H1 (cell line): ENCODE data around the gene DNAL4. TPM values are rescaled to one million over a fixed set of nuclear protein-coding genes. Genes with fewer than 3 reads are reported as not detected.

Source experiments
- CTCF ChIA-PET: fragments of 300-600 bp; sonication (Branson Sonifier 250); formaldehyde crosslinking; loops from one replicate; lab custom pipeline; 2021; ENCODE audit not compliant: partially characterized antibody; lab: Charles Lee
- POLR2A ChIA-PET: fragments of 300-600 bp; sonication (Branson Sonifier 250); formaldehyde crosslinking; loops from one replicate; lab custom pipeline; 2021; ENCODE audit warnings: inconsistent platforms; ENCODE audit not compliant: partially characterized antibody; lab: Charles Lee
- DNase-seq, 2 experiments: peaks; one replicate each; pipeline versions ENCODE4 v3.0.0 to v3.0.0-alpha.2; 2010 to 2022; ENCODE audit warnings: low spot score in 2 of 2, low read depth in 1 of 2, mixed read lengths in 1 of 2
- FAIRE-seq: peaks from 2 replicates; lab custom pipeline; 2011; peaks lifted over from hg19 to GRCh38; lab: Jason Lieb, UNC
- H2AFZ ChIP-seq: 2 replicates; pipeline ENCODE4 v1.8.1; 2012; ENCODE audit warnings: low read length, inconsistent platforms
- H2AK5ac ChIP-seq: 2 replicates; pipeline ENCODE4 v1.6.1; 2013; ENCODE audit warnings: low read depth, low read length
- H2BK120ac ChIP-seq: replicated peaks from 2 replicates; pipeline ENCODE3; 2013; ENCODE audit warnings: low read depth, low read length, inconsistent platforms
- H2BK12ac ChIP-seq: 2 replicates; pipeline ENCODE4 v1.6.1; 2013; ENCODE audit warnings: low read depth, low read length
- H2BK15ac ChIP-seq: 2 replicates; pipeline ENCODE4 v1.6.1; 2013; ENCODE audit warnings: low read length
- H2BK20ac ChIP-seq: 2 replicates; pipeline ENCODE4 v1.6.1; 2013; ENCODE audit warnings: low read length
- H2BK5ac ChIP-seq: 2 replicates; pipeline ENCODE4 v1.6.1; 2013; ENCODE audit warnings: low read depth, low read length
- H3K14ac ChIP-seq: 2 replicates; pipeline ENCODE4 v1.6.1; 2013; ENCODE audit warnings: inconsistent platforms; ENCODE audit not compliant: insufficient read length
- H3K18ac ChIP-seq: 2 replicates; pipeline ENCODE4 v1.6.1; 2013; ENCODE audit warnings: low read length; ENCODE audit errors: extremely low read depth
- H3K23ac ChIP-seq: 2 replicates; pipeline ENCODE4 v1.6.1; 2013; ENCODE audit warnings: inconsistent platforms; ENCODE audit not compliant: insufficient read length
- H3K23me2 ChIP-seq: 2 replicates; pipeline ENCODE4 v1.6.1; 2013; ENCODE audit warnings: low read depth, low read length
- H3K27ac ChIP-seq: 2 replicates; pipeline ENCODE4 v1.6.1; 2011; ENCODE audit warnings: low read depth, low read length, inconsistent platforms
- H3K27me3 ChIP-seq, 4 experiments: replicated peaks in 1 of 4; 1 replicate in 1 of 4; 2 replicates in 3 of 4; pipeline versions ENCODE4 v1.6.1 to v1.8.1; 2011 to 2013; ENCODE audit warnings: low read length in 3 of 4, mild to moderate bottlenecking in 3 of 4, inconsistent platforms in 2 of 4, mixed read lengths in 2 of 4, moderate library complexity in 1 of 4; ENCODE audit not compliant: control insufficient read depth in 3 of 4, insufficient read depth in 3 of 4; ENCODE audit errors: extremely low read depth in 1 of 4
- H3K36me3 ChIP-seq, 4 experiments: 2 replicates each; pipeline versions ENCODE4 v1.6.1 to v1.8.1; 2011 to 2013; ENCODE audit warnings: mild to moderate bottlenecking in 4 of 4, low read length in 3 of 4, moderate library complexity in 2 of 4, control low read depth in 1 of 4, inconsistent platforms in 1 of 4; ENCODE audit not compliant: insufficient read depth in 4 of 4, control insufficient read depth in 2 of 4
- H3K4ac ChIP-seq: replicated peaks from 2 replicates; pipeline ENCODE3; 2013; ENCODE audit warnings: low read length, low read depth, mixed read lengths, inconsistent platforms; ENCODE audit not compliant: insufficient read length
- H3K4me1 ChIP-seq, 4 experiments: replicated peaks in 1 of 4; 1 replicate in 1 of 4; 2 replicates in 3 of 4; pipeline versions ENCODE4 v1.6.1 to v1.8.1; 2011 to 2013; ENCODE audit warnings: low read length in 3 of 4, inconsistent platforms in 2 of 4, mixed read lengths in 1 of 4; ENCODE audit not compliant: insufficient read depth in 4 of 4, control insufficient read depth in 3 of 4
- H3K4me2 ChIP-seq, 2 experiments: 2 replicates each; pipeline versions ENCODE4 v1.6.1 to v1.8.1; 2011 to 2013; ENCODE audit warnings: low read depth in 2 of 2, low read length in 2 of 2, control low read depth in 1 of 2, inconsistent platforms in 1 of 2, mild to moderate bottlenecking in 1 of 2; ENCODE audit not compliant: insufficient read depth in 1 of 2
- H3K4me3 ChIP-seq, 4 experiments: fragments of 200-600, 300-600 bp in 1 of 4; sonication (generic), shearing (Covaris generic), sonication (Bioruptor Twin) in 1 of 4; 2 replicates each; pipeline versions ENCODE4 v1.5.1 to v1.8.1; 2011 to 2016; ENCODE audit warnings: low read length in 4 of 4, low read depth in 3 of 4, control low read depth in 2 of 4, inconsistent platforms in 2 of 4, mild to moderate bottlenecking in 2 of 4, mixed read lengths in 1 of 4, moderate library complexity in 1 of 4; ENCODE audit not compliant: insufficient read depth in 2 of 4; ENCODE audit errors: extremely low read depth in 1 of 4
- H3K56ac ChIP-seq: replicated peaks from 2 replicates; pipeline ENCODE3; 2013; ENCODE audit warnings: low read depth, mild to moderate bottlenecking, mixed read lengths, low read length, inconsistent platforms; ENCODE audit not compliant: insufficient read length
- H3K79me1 ChIP-seq: 2 replicates; pipeline ENCODE4 v1.6.1; 2013; ENCODE audit warnings: low read depth, low read length, control low read depth
- H3K79me2 ChIP-seq, 2 experiments: 2 replicates each; pipeline versions ENCODE4 v1.6.1 to v1.8.1; 2012 to 2013; ENCODE audit warnings: low read length in 2 of 2, mild to moderate bottlenecking in 2 of 2, inconsistent platforms in 1 of 2; ENCODE audit not compliant: insufficient read depth in 2 of 2, control insufficient read depth in 1 of 2
- H3K9ac ChIP-seq, 4 experiments: replicated peaks in 1 of 4; 1 replicate in 1 of 4; 2 replicates in 3 of 4; pipeline versions ENCODE4 v1.6.1 to v1.8.1; 2011 to 2013; ENCODE audit warnings: low read depth in 3 of 4, low read length in 3 of 4, control low read depth in 2 of 4, mild to moderate bottlenecking in 2 of 4, moderate library complexity in 2 of 4, inconsistent platforms in 1 of 4; ENCODE audit errors: extremely low read depth in 1 of 4
- H3K9me3 ChIP-seq, 2 experiments: 2 replicates each; pipeline versions ENCODE4 v1.6.1 to v1.8.1; 2012 to 2013; ENCODE audit warnings: mild to moderate bottlenecking in 2 of 2, moderate library complexity in 2 of 2, control low read depth in 1 of 2, inconsistent platforms in 1 of 2, low read depth in 1 of 2, low read length in 1 of 2, mixed read lengths in 1 of 2; ENCODE audit not compliant: insufficient read depth in 2 of 2
- H4K20me1 ChIP-seq, 2 experiments: replicated peaks in 1 of 2; 2 replicates each; pipeline versions ENCODE3 to v1.8.1; 2011 to 2013; ENCODE audit warnings: inconsistent platforms in 2 of 2, low read length in 2 of 2, mild to moderate bottlenecking in 1 of 2; ENCODE audit not compliant: insufficient read depth in 2 of 2, control insufficient read depth in 1 of 2
- H4K5ac ChIP-seq: 2 replicates; pipeline ENCODE4 v1.6.1; 2013; ENCODE audit warnings: low read length, low read depth, mixed read lengths, inconsistent platforms; ENCODE audit not compliant: insufficient read length
- H4K8ac ChIP-seq: 2 replicates; pipeline ENCODE4 v1.8.0; 2013; ENCODE audit warnings: mild to moderate bottlenecking, moderate library complexity, low read length, inconsistent platforms; ENCODE audit not compliant: insufficient read depth; ENCODE audit errors: extremely low read depth
- H4K91ac ChIP-seq: replicated peaks from 2 replicates; pipeline ENCODE3; 2013; ENCODE audit warnings: low read length, mixed read lengths, inconsistent platforms; ENCODE audit not compliant: insufficient read length
- ATF3 ChIP-seq: IDR thresholded peaks from 2 replicates; pipeline ENCODE4 v1.6.1; 2011; ENCODE audit warnings: low read depth, mild to moderate bottlenecking, low read length; ENCODE audit not compliant: insufficient read depth
- BACH1 ChIP-seq: IDR thresholded peaks from 2 replicates; pipeline ENCODE4 v1.6.1; 2012; ENCODE audit warnings: low read length, improper control_type of control experiment
- CTBP2 ChIP-seq: IDR thresholded peaks from 2 replicates; pipeline ENCODE4 v1.7.0; 2011; ENCODE audit warnings: borderline replicate concordance, mild to moderate bottlenecking, moderate library complexity, mixed read lengths, low read length; ENCODE audit not compliant: insufficient read depth, insufficient read length
- GTF2F1 ChIP-seq: IDR thresholded peaks from 2 replicates; pipeline ENCODE4 v1.6.1; 2012; ENCODE audit warnings: low read depth, low read length, improper control_type of control experiment, borderline replicate concordance
- HDAC6 ChIP-seq: IDR thresholded peaks from one replicate; pipeline ENCODE4 v1.7.1; 2012; ENCODE audit warnings: low read depth, mild to moderate bottlenecking, inconsistent platforms, low read length, moderate library complexity
- JUN ChIP-seq: IDR thresholded peaks from 2 replicates; pipeline ENCODE4 v1.6.1; 2011; ENCODE audit warnings: low read depth, mild to moderate bottlenecking, improper control_type of control experiment, low read length
- KDM5A ChIP-seq: fragments of 200-600 bp; IDR thresholded peaks from 2 replicates; pipeline ENCODE4 v1.7.1; 2012; ENCODE audit warnings: mild to moderate bottlenecking, low read length, inconsistent platforms, mixed read lengths
- RAD21 ChIP-seq, 2 experiments: IDR thresholded peaks in 1 of 2; conservative IDR thresholded peaks in 1 of 2; 2 replicates each; pipeline ENCODE4 v1.6.1; 2011; ENCODE audit warnings: low read depth in 2 of 2, low read length in 2 of 2, improper control_type of control experiment in 1 of 2, inconsistent platforms in 1 of 2, mild to moderate bottlenecking in 1 of 2, moderate library complexity in 1 of 2
- RXRA ChIP-seq: IDR thresholded peaks from 2 replicates; pipeline ENCODE4 v1.6.1; 2011; ENCODE audit warnings: low read depth, mild to moderate bottlenecking, low read length, moderate library complexity; ENCODE audit not compliant: insufficient read depth
- SIN3A ChIP-seq, 2 experiments: IDR thresholded peaks in 1 of 2; conservative IDR thresholded peaks in 1 of 2; 2 replicates each; pipeline ENCODE4 v1.6.1; 2011 to 2012; ENCODE audit warnings: low read length in 2 of 2, improper control_type of control experiment in 1 of 2, low read depth in 1 of 2, mild to moderate bottlenecking in 1 of 2
- SIRT6 ChIP-seq: IDR thresholded peaks from one replicate; pipeline ENCODE4 v1.7.1; 2012; ENCODE audit warnings: low read length, inconsistent platforms
- SP2 ChIP-seq: IDR thresholded peaks from 2 replicates; pipeline ENCODE4 v1.6.1; 2012; ENCODE audit warnings: mild to moderate bottlenecking, low read length, inconsistent platforms
- SUZ12 ChIP-seq: fragments of 200-600 bp; sonication (generic); IDR thresholded peaks from 2 replicates; pipeline ENCODE4 v1.6.1; 2012; ENCODE audit warnings: mild to moderate bottlenecking, inconsistent platforms, low read length, moderate library complexity, mixed read lengths
- WGBS, 2 experiments: shearing (Covaris generic) in 1 of 2; methylation state at CpG; one replicate each; pipeline versions ENCODE4 v1.1.6 to v1.1.7; 2013 to 2015; ENCODE audit warnings: low lambda C conversion rate in 2 of 2, mixed read lengths in 2 of 2, inconsistent platforms in 1 of 2, low coverage in 1 of 2, missing lambda C conversion rate in 1 of 2; ENCODE audit not compliant: insufficient replicate concordance in 2 of 2, insufficient coverage in 1 of 2, insufficient read length in 1 of 2; ENCODE audit errors: extremely low coverage in 1 of 2, missing lambda C conversion rate in 1 of 2; 5-methylcytosine and 5-hydroxymethylcytosine counted together
- polyA plus RNA-seq, 7 experiments: library from polyadenylated mRNA; depleted of rRNA in 3 of 7; stranded (reverse) in 5 of 7; unstranded in 2 of 7; fragments of >200 nt in 5 of 7; fragments of 200-250 nt in 2 of 7; gene quantifications; 1 replicate in 5 of 7; 2 replicates in 1 of 7; 4 replicates in 1 of 7; pipeline versions ENCODE4 v1.2.1 to v1.2.3, GENCODE V29; 2011 to 2013; ENCODE audit warnings: missing spikeins in 2 of 7, mixed read lengths in 2 of 7
- total RNA-seq: library from RNA; stranded (reverse); fragmentation: NEBNext Ultra II Directional; extraction: Animal tissue kit (Norgen Biotek cat#: 25700); gene quantifications from 2 replicates; pipeline ENCODE4 v1.2.1, GENCODE V29; 2021

DNAL4 gene
- total and polyA plus RNA-seq, 2 of the 8 experiments (the other 6 are each of a cell fraction or from before 2014, with no cell fraction given): 8.8 to 14.0 TPM

- WGBS, 2 experiments: 82% methylated on average over 4 of the region's 4 CpGs; no CpG with 5 or more reads in 1 of the 2 experiments
- H3K23ac ChIP-seq: no peak overlapping the region
- 0 out of 2 replicates have a peak overlapping the region, but pooled peaks have one; percentile 27 for H2BK12ac ChIP-seq
- DNase-seq (no peak), FAIRE-seq (no peak)
- H4K91ac ChIP-seq: no peak overlapping the region
- H3K56ac ChIP-seq: no peak overlapping the region
- no peak overlapping the region for H4K8ac ChIP-seq
- no peaks in the 10 kb centered on the region for H3K79me2 ChIP-seq
- H2BK15ac ChIP-seq: 0 out of 2 replicates have a peak overlapping the region, but pooled peaks have one; percentile 18
- no peak overlapping the region for H2BK20ac ChIP-seq
- no peaks in the 10 kb centered on the region for H3K36me3 ChIP-seq
- no peak overlapping the region for H3K4ac ChIP-seq
- no peak for TF ChIP-seq JUN
- no peak for TF ChIP-seq GTF2F1
- no peak for TF ChIP-seq SP2
- TF ChIP-seq HDAC6: no peak
- no peak for TF ChIP-seq RXRA
- no peak for TF ChIP-seq SUZ12
- no peak for TF ChIP-seq CTBP2
- no peak for TF ChIP-seq ATF3
- no peak for TF ChIP-seq KDM5A
- no peak for TF ChIP-seq RAD21 (IDR thresholded peaks at IDR 0.05 in 1 of 2, conservative IDR thresholded peaks at IDR 0.05 in 1 of 2; ENCODE audit: low read depth in 2 of 2, low read length in 2 of 2)
- no peak for TF ChIP-seq SIN3A (conservative IDR thresholded peaks at IDR 0.05 in 1 of 2, IDR thresholded peaks at IDR 0.05 in 1 of 2; ENCODE audit: low read depth in 1 of 2, low read length in 2 of 2)
- no peak for TF ChIP-seq SIRT6
- no peak for TF ChIP-seq BACH1
- no peak overlapping the region for H3K18ac ChIP-seq
- H3K4me3 ChIP-seq: no peak overlapping the region
- peaks cover 0 to 12% (median 5%) of the 10 kb centered on the region in 4 experiments; a peak in 4 of 7 replicates for H3K27me3 ChIP-seq
- peaks cover 0 to 4% (median 0%) of the 10 kb centered on the region in 4 experiments; a peak in 1 of 7 replicates for H3K4me1 ChIP-seq
- H4K20me1 ChIP-seq: no peaks in the 10 kb centered on the region
- no peak overlapping the region for H2AK5ac ChIP-seq
- peaks cover 5% of the 10 kb centered on the region for H3K23me2 ChIP-seq
- H3K9me3 ChIP-seq: peaks cover 0 to 2% of the 10 kb centered on the region in 2 experiments; a peak in 1 of 4 replicates
- no peak overlapping the region for H3K27ac ChIP-seq
- no peak overlapping the region for H2AFZ ChIP-seq
- H3K4me2 ChIP-seq: no peak overlapping the region
- no peak overlapping the region for H2BK5ac ChIP-seq
- POLR2A ChIA-PET: no interaction called here
- no peaks in the 10 kb centered on the region for H3K79me1 ChIP-seq
- no peak overlapping the region for H2BK120ac ChIP-seq
- no peak overlapping the region for H4K5ac ChIP-seq
- no peak overlapping the region for H3K14ac ChIP-seq
- H3K9ac ChIP-seq: no peak overlapping the region
- CTCF ChIA-PET: no interaction called here
Observed at GRCh38 chr22:38795569-38795968, 1.6 kb upstream of the DNAL4 start.
